T47D (cell line): Measurements from ENCODE around the gene OSGEP.

Experiments used
- DNase-seq, 2 experiments: peaks; one replicate each; pipeline versions ENCODE4 v3.0.0 to v3.0.0-alpha.2; 2011 to 2012; ENCODE audit warnings: low read depth in 1 of 2, low spot score in 1 of 2
- JUND ChIP-seq: IDR thresholded peaks from 2 replicates; pipeline ENCODE4 v1.6.1; 2012; ENCODE audit warnings: low read depth
- in situ Hi-C: cut with HindIII; loops from 2 replicates; pipeline ENCODE4 v1.10.0; 2016; ENCODE audit warnings: low sequenced_read_pairs, low pct_unique_long_range_greater_than_20kb

The OSGEP gene

DNA sequence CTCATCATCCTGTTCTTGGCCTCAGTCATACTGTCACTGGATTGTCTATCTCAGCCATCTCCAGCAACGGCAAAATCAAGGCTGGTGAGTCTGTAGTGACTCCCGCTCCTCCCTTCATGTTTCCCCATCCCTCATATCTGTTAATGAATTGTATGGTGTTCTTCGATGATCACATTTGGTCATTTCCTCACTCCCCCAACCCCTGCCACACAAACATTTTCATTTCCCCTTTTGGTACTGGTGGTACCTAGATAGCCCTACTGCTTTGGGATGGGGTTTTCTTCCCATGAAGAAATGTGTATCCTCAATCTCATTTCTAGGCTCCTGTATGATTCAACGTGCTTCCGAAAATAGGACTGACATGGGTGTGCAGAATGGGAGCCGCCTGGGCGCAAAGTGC, 15.9 kb downstream of the OSGEP start:
- no peak for DNase-seq
- no peak for TF ChIP-seq JUND
- in situ Hi-C loops: no loop called here

GRCh38 chr14:20436363-20436755, 18.3 kb downstream of the OSGEP start:
- no peak for DNase-seq
- no peak for TF ChIP-seq JUND
- in situ Hi-C loops: no loop called here

- no peak for TF ChIP-seq JUND
- in situ Hi-C loops: no loop called here
- DNase-seq: no peak
These were observed 18.8 kb downstream of the OSGEP start, which contains the start of gene KLHL33 for GRCh38 chr14:20435582-20436362. KLHL33 (minus strand) TSS chr14:20436166; CDS start chr14:20435811, 355 bp downstream.

GRCh38 chr14:20434701-20435581, 19.7 kb downstream of the OSGEP start:
- in situ Hi-C loops: no loop called here
- DNase-seq: no peak
- TF ChIP-seq JUND: no peak

GRCh38 chr14:20429801-20430669, 24.6 kb downstream of the OSGEP start:
- no peak for TF ChIP-seq JUND
- in situ Hi-C loops: no loop called here
- DNase-seq: no peak

GRCh38 chr14:20428802-20429201, 25.8 kb downstream of the OSGEP start:
- peak in 1 of 2 experiments; percentile 3 for DNase-seq
- in situ Hi-C loops: no loop called here

DNA sequence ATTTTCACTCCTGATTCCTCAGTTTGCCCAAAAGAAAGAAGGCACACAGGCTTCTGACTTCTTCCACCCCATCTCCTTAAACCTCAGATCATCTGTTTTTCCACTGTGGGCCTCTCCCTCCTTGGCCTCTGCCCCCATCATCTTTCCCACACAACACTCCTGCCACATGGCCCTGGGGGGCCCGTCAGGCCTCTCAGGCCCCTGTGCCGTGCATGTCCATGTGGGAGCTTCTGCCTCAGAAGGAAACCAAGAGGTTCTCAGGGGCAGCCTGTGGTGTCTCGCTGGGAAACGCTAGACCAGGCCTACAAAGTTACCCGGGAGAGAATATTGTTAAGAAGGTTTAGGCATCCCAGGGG, 26.6 kb downstream of the OSGEP start:
- no peak for DNase-seq
- TF ChIP-seq JUND: no peak
- in situ Hi-C loops: no loop called here

More at GRCh38 chr14:20428802-20429201, 25.8 kb downstream of the OSGEP start:
- no peak for TF ChIP-seq JUND

- in situ Hi-C loops: no loop called here
- DNase-seq: no peak
- TF ChIP-seq JUND: no peak
These were observed 27.2 kb downstream of the OSGEP start for GRCh38 chr14:20427231-20428009.

GRCh38 chr14:20424851-20425250, 29.8 kb downstream of the OSGEP start:
- in situ Hi-C loops: no loop called here
- no peak for DNase-seq
- no peak for TF ChIP-seq JUND

DNA sequence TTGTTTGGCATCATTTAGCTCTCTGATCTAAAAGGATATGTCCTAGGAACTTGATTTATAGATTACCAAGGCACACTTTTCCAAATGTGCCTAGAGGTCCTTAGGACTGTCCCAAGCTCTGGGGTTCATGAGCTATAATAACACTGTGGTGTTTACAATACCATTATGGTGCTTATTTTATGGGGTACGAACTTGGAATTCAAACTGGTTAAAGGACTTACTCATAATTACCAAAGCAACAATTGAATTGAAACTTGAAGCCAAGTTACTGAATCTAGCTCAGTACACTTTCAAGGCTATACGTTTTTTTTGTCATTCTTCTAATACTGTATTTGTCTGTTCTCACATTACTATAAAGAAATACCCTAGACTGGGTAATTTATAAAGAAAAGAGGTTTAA, 31.7 kb downstream of the OSGEP start:
- TF ChIP-seq JUND: no peak
- in situ Hi-C loops: no loop called here
- no peak for DNase-seq

DNA sequence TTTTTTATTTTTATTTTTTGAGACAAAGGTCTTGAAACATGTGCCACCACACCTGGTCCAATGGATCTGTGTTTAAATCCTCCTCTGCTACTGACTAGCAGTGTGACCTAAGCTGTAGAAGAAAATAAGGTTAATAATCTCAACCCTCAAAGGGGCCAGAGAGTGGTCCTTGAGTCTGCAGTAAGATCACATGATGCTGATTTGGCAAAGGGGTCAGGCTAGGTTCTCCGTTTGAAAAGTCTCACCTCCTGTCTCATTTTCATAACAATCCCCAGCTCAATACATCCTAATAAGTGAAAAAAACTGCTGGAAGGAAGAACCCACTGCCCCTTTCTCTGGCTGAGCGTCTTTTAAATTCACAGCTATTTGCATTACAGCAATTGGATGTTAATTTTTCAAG, 33.3 kb downstream of the OSGEP start:
- DNase-seq: no peak
- in situ Hi-C loops: no loop called here
- no peak for TF ChIP-seq JUND

DNA sequence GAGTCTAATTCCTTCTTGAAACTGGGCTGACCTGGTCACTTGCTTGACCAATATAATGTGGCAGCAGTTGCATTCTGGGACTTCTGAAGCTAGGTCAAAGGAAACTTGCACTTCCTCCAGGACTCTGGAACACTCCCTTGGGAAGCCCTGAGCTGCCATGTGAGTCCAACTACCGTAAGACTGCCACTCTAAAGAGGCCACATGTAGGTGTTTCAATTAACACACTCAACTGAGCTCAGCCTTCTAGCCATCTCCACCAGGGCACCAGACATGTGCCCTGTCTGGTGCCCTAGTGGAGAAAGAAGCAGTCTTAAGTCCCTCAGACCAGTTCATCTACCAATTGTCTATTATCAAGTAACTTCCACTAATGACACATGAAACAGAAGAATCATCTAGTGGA, 35.2 kb downstream of the OSGEP start:
- in situ Hi-C loops: no loop called here
- no peak for TF ChIP-seq JUND

More for the DNA sequence above, 35.2 kb downstream of the OSGEP start:
- DNase-seq: no peak
